ENCODE results near the gene RNF220.

DNA sequence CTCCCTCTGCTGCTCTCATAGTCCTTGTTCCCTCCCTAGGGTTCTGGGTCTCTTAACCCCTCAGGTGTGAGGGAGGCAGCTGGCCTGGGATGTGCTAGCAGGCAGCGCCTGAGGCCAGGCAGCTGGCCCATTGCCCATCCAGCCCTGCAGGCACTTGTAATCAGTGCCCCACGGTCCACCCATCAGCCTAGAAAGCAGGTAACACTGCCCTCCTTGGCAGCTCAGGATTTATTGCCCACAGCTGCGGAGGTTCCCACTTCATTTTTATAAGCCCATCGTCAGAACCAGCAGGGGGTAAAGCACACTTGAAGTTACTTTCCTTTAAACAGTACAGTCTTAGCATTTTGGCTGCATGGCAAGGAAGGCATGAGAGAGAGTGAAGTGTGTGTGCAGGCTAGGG, 198.7 kb downstream of the RNF220 start:
- TF ChIP-seq GATA2 (IDR thresholded peaks at IDR 0.05; ENCODE audit: low read depth, low read length): no peak
- no peak for TF ChIP-seq GATA3 (IDR thresholded peaks at IDR 0.05; ENCODE audit: low read depth, low read length)

Measured in SH-SY5Y (cell line).